Suprapubic skin (tissue), 4 donors: ENCODE results near the gene RAD51AP1. TPM values are rescaled to one million over a fixed set of nuclear protein-coding genes. Genes with fewer than 3 reads are reported as not detected.
"Not testable (repeated sequence)": the region's sequence is repeated elsewhere in the genome, so short reads cannot be mapped to it uniquely, and the experiment has no call there.

Experiments used
- DNase-seq, 2 donors: peaks; one replicate each; pipeline ENCODE4 v3.0.0-alpha.2; 2019; ENCODE audit warnings: low spot score in 2 of 2
- H3K27ac ChIP-seq: fragments of 200-600 bp; sonication (generic); one replicate; pipeline ENCODE4 v1.5.1; 2019
- H3K27me3 ChIP-seq: fragments of 200-600 bp; sonication (generic); one replicate; pipeline ENCODE4 v1.5.1; 2019
- H3K36me3 ChIP-seq: fragments of 200-600 bp; sonication (generic); one replicate; pipeline ENCODE4 v1.5.1; 2019
- H3K4me1 ChIP-seq: fragments of 200-600 bp; sonication (generic); one replicate; pipeline ENCODE4 v1.5.1; 2019
- H3K4me3 ChIP-seq: fragments of 200-600 bp; sonication (generic); one replicate; pipeline ENCODE4 v1.5.1; 2019; ENCODE audit warnings: mild to moderate bottlenecking
- H3K9me3 ChIP-seq: fragments of 200-600 bp; sonication (generic); one replicate; pipeline ENCODE4 v1.5.1; 2019
- CTCF ChIP-seq, 2 donors: fragments of 200-600 bp in 1 of 2; fragments of 450-650 bp in 1 of 2; sonication (generic) in 1 of 2; IDR thresholded peaks; one replicate each; pipeline ENCODE4 v1.5.1; 2016 to 2019; ENCODE audit warnings: antibody characterized with exemption in 2 of 2, mild to moderate bottlenecking in 1 of 2, moderate library complexity in 1 of 2
- EP300 ChIP-seq: sonication (generic); formaldehyde crosslinking; IDR thresholded peaks from one replicate; pipeline ENCODE4 v1.6.1; 2017; ENCODE audit warnings: antibody characterized with exemption
- POLR2A ChIP-seq, 2 donors: fragments of 450-650 bp; IDR thresholded peaks; one replicate each; pipeline ENCODE4 v1.6.1; 2017; ENCODE audit warnings: antibody characterized with exemption in 2 of 2, mild to moderate bottlenecking in 2 of 2, moderate library complexity in 2 of 2
- POLR2AphosphoS5 ChIP-seq, 3 donors: sonication (generic); formaldehyde crosslinking; IDR thresholded peaks; one replicate each; pipeline ENCODE4 v1.6.1; 2017; ENCODE audit warnings: antibody characterized with exemption in 3 of 3
- WGBS: methylation state at CpG from one replicate; pipeline ENCODE4 v1.1.5; 2018; 5-methylcytosine and 5-hydroxymethylcytosine counted together
- total RNA-seq, 4 donors: library from RNA; depleted of rRNA; stranded (reverse); fragments of >200 nt; gene quantifications; one replicate each; pipeline ENCODE4 v1.1.0, GENCODE V29; 2016

RAD51AP1 gene
- total RNA-seq, 4 donors from 2014 or later, result 1.6 to 6.6 (median 3.2) TPM

- 84% methylated on average over 5 of the region's 5 CpGs for WGBS
- H3K36me3 ChIP-seq, result peaks cover 26% of the 10 kb centered on the region
- no peak for DNase-seq
- no peak overlapping the region for H3K27ac ChIP-seq
- H3K27me3 ChIP-seq, result no peaks in the 10 kb centered on the region
- H3K9me3 ChIP-seq, result no peaks in the 10 kb centered on the region
- H3K4me3 ChIP-seq, result no peak overlapping the region
- H3K4me1 ChIP-seq, result no peaks in the 10 kb centered on the region
- TF ChIP-seq CTCF (IDR thresholded peaks at IDR 0.05) (no peak), EP300 (no peak)
Observed at GRCh38 chr12:4518106-4518728, 20.5 kb upstream of the RAD51AP1 start.

GRCh38 chr12:4523443-4523842 is 15.2 kb upstream of the RAD51AP1 start:
- not testable (repeated sequence) for DNase-seq, H3K27ac ChIP-seq, H3K4me1 ChIP-seq, H3K27me3 ChIP-seq, H3K9me3 ChIP-seq, H3K4me3 ChIP-seq
- peaks cover 35% of the 10 kb centered on the region for H3K36me3 ChIP-seq
- WGBS, result 95% methylated on average over 7 of the region's 7 CpGs

DNA sequence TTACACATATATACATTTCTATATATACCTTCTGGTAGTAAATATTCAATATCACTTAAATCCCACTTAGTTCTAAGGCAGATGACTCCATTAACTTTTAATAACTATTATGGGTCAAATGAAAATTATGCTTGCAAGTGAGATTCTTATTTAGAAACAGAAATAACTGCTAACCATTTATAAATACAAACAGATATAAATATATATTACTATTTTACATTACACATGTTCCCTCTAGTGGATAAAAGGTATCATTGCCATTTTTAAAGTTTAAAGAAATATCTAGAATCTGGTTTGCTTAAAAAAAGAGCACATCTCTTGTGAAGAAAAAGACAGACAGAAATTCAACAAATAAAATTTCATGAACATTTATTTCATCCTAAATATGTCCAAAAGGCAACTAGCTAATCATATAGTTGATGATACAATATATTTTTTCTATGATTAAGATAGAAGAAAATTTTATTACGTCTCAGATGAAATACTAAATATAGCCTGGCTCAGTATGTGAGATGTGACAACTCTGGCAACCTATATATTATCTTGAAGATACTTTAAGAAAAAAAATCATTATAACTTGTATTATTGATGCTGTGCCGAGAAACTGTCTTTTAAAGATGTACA is 11.7 kb upstream of the RAD51AP1 start:
- Histone ChIP-seq H3K27me3 (no peaks in the 10 kb centered on the region), H3K27ac (no peak overlapping the region), H3K4me3 (no peak overlapping the region), H3K4me1 (no peaks in the 10 kb centered on the region), H3K9me3 (no peaks in the 10 kb centered on the region), H3K36me3 (peaks cover 50% of the 10 kb centered on the region)
- peak in 1 of 2 donors; percentile 41 for TF ChIP-seq CTCF (IDR thresholded peaks at IDR 0.05)
- TF ChIP-seq EP300, result no peak
- 99% methylated on average over 2 of the region's 2 CpGs for WGBS
- no peak for DNase-seq

GRCh38 chr12:4530160-4530559 is 8.5 kb upstream of the RAD51AP1 start:
- TF ChIP-seq EP300 (no peak), POLR2A (IDR thresholded peaks at IDR 0.05) (no peak), CTCF (IDR thresholded peaks at IDR 0.05) (no peak), POLR2AphosphoS5 (IDR thresholded peaks at IDR 0.05) (no peak)
- Histone ChIP-seq H3K4me3 (no peak overlapping the region), H3K9me3 (no peaks in the 10 kb centered on the region), H3K4me1 (no peaks in the 10 kb centered on the region), H3K36me3 (peaks cover 55% of the 10 kb centered on the region), H3K27me3 (no peaks in the 10 kb centered on the region), H3K27ac (no peak overlapping the region)
- DNase-seq, result no peak
- 81% methylated on average over 1 of the region's 1 CpG for WGBS

DNA sequence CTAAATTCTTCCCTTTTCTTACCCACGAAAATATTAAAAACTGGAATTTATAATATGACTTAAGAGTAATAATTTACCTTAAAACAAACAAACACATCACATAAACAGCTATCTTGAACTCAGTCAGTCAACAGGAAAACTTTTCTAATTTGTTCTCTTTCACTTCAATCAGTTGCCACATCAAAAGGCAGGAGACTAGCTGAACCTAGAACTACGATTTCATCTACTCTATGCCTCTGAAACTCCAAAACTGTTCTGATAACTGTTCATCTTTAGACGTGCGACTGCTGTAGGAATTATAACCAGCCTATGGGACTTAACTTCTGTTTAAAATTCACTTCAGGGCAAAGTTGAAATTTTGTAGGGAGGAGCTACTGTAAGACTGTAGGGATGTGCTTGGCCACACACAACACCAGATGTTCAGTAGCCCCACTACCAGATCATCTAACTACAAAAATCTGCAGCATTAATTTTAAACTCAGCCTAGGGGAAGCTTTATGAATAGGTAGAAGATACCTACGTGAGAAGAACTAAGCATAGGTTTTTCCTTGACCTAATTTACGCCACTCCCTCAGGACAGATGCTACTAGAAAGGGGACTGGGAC is 7.6 kb upstream of the RAD51AP1 start:
- no peaks in the 10 kb centered on the region for H3K9me3 ChIP-seq
- DNase-seq, result no peak
- H3K4me1 ChIP-seq, result no peaks in the 10 kb centered on the region
- peaks cover 49% of the 10 kb centered on the region for H3K36me3 ChIP-seq
- TF ChIP-seq EP300 (no peak), POLR2AphosphoS5 (IDR thresholded peaks at IDR 0.05) (no peak), CTCF (IDR thresholded peaks at IDR 0.05) (no peak)
- 86% methylated on average over 6 of the region's 6 CpGs for WGBS
- no peaks in the 10 kb centered on the region for H3K27me3 ChIP-seq
- no peak overlapping the region for H3K27ac ChIP-seq
- H3K4me3 ChIP-seq, result no peak overlapping the region
